Smooth muscle cell (in vitro differentiated cells): ENCODE results near the gene IYD. TPM values are rescaled to one million over a fixed set of nuclear protein-coding genes. Genes with fewer than 3 reads are reported as not detected.

Experiments
- DNase-seq: peaks from one replicate; lab custom pipeline; 2025; ENCODE audit not compliant: unreplicated experiment; lab: John Stamatoyannopoulos, UW
- H2AFZ ChIP-seq: fragments of 200-600 bp; sonication (generic); 2 replicates; pipeline ENCODE4 v1.6.0; 2016; ENCODE audit warnings: antibody characterized with exemption, low read depth, mild to moderate bottlenecking
- H3F3A ChIP-seq: fragments of 200-600 bp; sonication (generic); 2 replicates; pipeline ENCODE4 v1.6.0; 2017; ENCODE audit warnings: antibody characterized with exemption, low read depth
- H3K27ac ChIP-seq: fragments of 200-600 bp; sonication (generic); 2 replicates; pipeline ENCODE4 v1.5.1; 2016; ENCODE audit warnings: low read depth, mild to moderate bottlenecking
- H3K27me3 ChIP-seq: fragments of 200-600 bp; sonication (generic); 2 replicates; pipeline ENCODE4 v1.6.1; 2016; ENCODE audit warnings: low read depth, mild to moderate bottlenecking
- H3K36me3 ChIP-seq: fragments of 200-600 bp; sonication (generic); 2 replicates; pipeline ENCODE4 v1.5.1; 2016; ENCODE audit warnings: low read depth
- H3K4me1 ChIP-seq: fragments of 200-600 bp; sonication (generic); 2 replicates; pipeline ENCODE4 v1.5.1; 2016; ENCODE audit warnings: low read depth
- H3K4me2 ChIP-seq: fragments of 200-600 bp; sonication (generic); 2 replicates; pipeline ENCODE4 v1.6.0; 2016; ENCODE audit warnings: mild to moderate bottlenecking
- H3K4me3 ChIP-seq: fragments of 200-600 bp; sonication (generic); 2 replicates; pipeline ENCODE4 v1.5.1; 2016; ENCODE audit warnings: mild to moderate bottlenecking
- H3K79me2 ChIP-seq: fragments of 200-600 bp; sonication (generic); 2 replicates; pipeline ENCODE4 v1.6.0; 2016; ENCODE audit warnings: low read depth, mild to moderate bottlenecking
- H3K9ac ChIP-seq: fragments of 200-600 bp; sonication (generic); 2 replicates; pipeline ENCODE4 v1.6.0; 2016; ENCODE audit warnings: low read depth
- H3K9me3 ChIP-seq: fragments of 200-600 bp; sonication (generic); replicated peaks from 2 replicates; pipeline ENCODE4 v1.5.1; 2016; ENCODE audit warnings: low read depth
- H4K20me1 ChIP-seq: fragments of 200-600 bp; sonication (generic); 2 replicates; pipeline ENCODE4 v1.6.0; 2016; ENCODE audit warnings: low read depth
- WGBS: methylation state at CpG from one replicate; pipeline ENCODE4 v1.1.7; 2016; ENCODE audit warnings: low lambda C conversion rate; 5-methylcytosine and 5-hydroxymethylcytosine counted together
- polyA plus RNA-seq: library from polyadenylated mRNA; unstranded; fragments of >200 nt; fragmentation: Nextera tagmentation; extraction: Ambion mirVana; gene quantifications from 2 replicates; pipeline ENCODE4 v1.2.1, GENCODE V29; 2016
- total RNA-seq: library from RNA; depleted of rRNA; stranded (reverse); fragments of >200 nt; gene quantifications from 2 replicates; pipeline ENCODE4 v1.2.3, GENCODE V29; 2014
- TF ChIP-seq, protein P1 (sequence below): fragments of 200-600 bp; sonication (generic); IDR thresholded peaks from 2 replicates; pipeline ENCODE4 v1.5.1; 2017; ENCODE audit warnings: borderline replicate concordance, mild to moderate bottlenecking, antibody characterized with exemption; ENCODE audit not compliant: insufficient read depth, poor library complexity, severe bottlenecking

IYD gene
- total and polyA plus RNA-seq, 2 experiments from 2014 or later, result not detected

DNA sequence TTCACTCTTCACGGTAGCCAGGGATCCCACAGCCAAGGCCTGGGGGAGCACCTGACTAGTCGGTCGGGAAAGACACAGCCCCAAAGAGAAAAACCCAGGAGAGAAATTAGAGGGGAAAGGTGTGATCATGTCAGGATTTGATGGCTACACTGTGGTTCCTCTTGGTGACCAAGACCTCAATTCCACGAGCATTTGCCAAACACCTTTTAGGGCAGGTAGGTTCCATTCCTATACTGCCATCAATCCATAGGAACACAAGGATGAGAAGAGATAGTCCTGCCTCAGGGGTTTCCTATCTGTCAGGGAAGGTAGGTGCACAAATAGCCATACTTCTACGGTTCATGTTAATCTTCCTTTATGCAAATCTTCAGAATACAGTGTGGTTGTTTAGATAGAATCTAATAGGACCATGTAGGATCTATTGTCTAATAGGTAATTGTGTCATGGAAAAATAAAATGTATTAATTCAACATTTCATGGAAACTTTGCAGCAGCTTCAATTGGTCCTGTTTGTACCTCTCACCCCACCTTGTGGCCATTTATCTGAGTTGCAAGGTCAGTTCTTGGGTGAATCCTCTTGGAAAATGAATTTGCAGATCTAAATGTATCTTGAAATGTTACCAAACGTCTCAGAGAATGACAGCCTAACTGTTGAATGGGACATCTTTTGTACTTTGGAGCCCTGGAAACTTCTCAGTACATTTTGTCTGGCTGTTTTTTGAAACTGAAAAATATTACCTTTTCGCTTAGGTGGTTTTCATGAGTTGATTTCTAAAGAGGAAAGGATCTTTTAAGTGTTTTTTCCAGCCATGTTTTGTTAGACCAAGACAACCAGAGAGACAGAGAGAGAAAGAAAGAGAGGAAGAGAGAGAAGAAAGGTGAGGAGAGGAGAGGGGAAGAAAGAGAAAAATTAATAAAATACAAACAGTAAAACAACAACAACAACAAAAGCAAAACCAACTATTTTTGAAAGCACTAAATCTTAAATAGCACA is 33.7 kb upstream of the IYD start:
- Histone ChIP-seq H3K27me3 (no peaks in the 10 kb centered on the region), H2AFZ (no peak overlapping the region), H4K20me1 (no peaks in the 10 kb centered on the region), H3K9ac (no peak overlapping the region), H3K4me3 (no peak overlapping the region), H3K27ac (no peak overlapping the region), H3K9me3 (no peaks in the 10 kb centered on the region), H3K4me1 (peaks cover 7% of the 10 kb centered on the region), H3K79me2 (no peaks in the 10 kb centered on the region), H3K36me3 (no peaks in the 10 kb centered on the region), H3K4me2 (no peak overlapping the region), H3F3A (no peaks in the 10 kb centered on the region)
- WGBS, result 77% methylated on average over 7 of the region's 7 CpGs
- DNase-seq, result no peak
- TF ChIP-seq, protein P1, sequence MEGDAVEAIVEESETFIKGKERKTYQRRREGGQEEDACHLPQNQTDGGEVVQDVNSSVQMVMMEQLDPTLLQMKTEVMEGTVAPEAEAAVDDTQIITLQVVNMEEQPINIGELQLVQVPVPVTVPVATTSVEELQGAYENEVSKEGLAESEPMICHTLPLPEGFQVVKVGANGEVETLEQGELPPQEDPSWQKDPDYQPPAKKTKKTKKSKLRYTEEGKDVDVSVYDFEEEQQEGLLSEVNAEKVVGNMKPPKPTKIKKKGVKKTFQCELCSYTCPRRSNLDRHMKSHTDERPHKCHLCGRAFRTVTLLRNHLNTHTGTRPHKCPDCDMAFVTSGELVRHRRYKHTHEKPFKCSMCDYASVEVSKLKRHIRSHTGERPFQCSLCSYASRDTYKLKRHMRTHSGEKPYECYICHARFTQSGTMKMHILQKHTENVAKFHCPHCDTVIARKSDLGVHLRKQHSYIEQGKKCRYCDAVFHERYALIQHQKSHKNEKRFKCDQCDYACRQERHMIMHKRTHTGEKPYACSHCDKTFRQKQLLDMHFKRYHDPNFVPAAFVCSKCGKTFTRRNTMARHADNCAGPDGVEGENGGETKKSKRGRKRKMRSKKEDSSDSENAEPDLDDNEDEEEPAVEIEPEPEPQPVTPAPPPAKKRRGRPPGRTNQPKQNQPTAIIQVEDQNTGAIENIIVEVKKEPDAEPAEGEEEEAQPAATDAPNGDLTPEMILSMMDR, result peak; percentile 86

DNA sequence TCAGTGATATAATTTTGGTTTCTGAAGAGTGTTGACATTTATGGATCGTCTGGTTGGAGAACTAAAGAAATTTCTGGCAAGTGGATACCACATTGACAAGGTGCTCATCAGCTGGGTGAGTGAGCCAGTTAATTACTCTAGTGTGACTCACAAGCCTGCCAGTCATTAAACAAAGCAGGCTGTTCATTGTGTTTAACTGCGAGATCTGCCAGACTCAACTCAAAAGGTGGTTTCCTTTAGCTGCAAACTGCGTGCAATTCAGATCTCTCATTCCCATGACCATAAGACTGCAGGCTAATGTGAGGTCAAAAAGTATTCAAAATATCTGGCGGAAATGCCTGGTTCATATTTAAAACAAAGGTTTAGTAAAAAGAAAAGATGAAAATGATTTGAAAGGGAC is 32.5 kb upstream of the IYD start:
- WGBS, result 35% methylated on average over 4 of the region's 4 CpGs
- H3K9me3 ChIP-seq, result no peaks in the 10 kb centered on the region
- H3F3A ChIP-seq, result no peaks in the 10 kb centered on the region
- no peaks in the 10 kb centered on the region for H3K36me3 ChIP-seq
- no peak overlapping the region for H2AFZ ChIP-seq
- no peak overlapping the region for H3K4me3 ChIP-seq
- TF ChIP-seq, protein P1, result no peak
- DNase-seq, result no peak
- no peak overlapping the region for H3K4me2 ChIP-seq
- H3K9ac ChIP-seq, result no peak overlapping the region
- H3K4me1 ChIP-seq, result peaks cover 7% of the 10 kb centered on the region
- H3K27me3 ChIP-seq, result no peaks in the 10 kb centered on the region
- H3K79me2 ChIP-seq, result no peaks in the 10 kb centered on the region
- H3K27ac ChIP-seq, result peak overlapping the region; percentile 57
- H4K20me1 ChIP-seq, result no peaks in the 10 kb centered on the region

GRCh38 chr6:150336708-150337107 is 32.1 kb upstream of the IYD start:
- no peak overlapping the region for H3K4me3 ChIP-seq
- H3K79me2 ChIP-seq, result no peaks in the 10 kb centered on the region
- peaks cover 7% of the 10 kb centered on the region for H3K4me1 ChIP-seq
- H3K9ac ChIP-seq, result no peak overlapping the region
- H3K27me3 ChIP-seq, result no peaks in the 10 kb centered on the region
- 94% methylated on average over 2 of the region's 2 CpGs for WGBS
- no peak overlapping the region for H2AFZ ChIP-seq
- TF ChIP-seq, protein P1, result no peak
- no peaks in the 10 kb centered on the region for H3K9me3 ChIP-seq
- H3K27ac ChIP-seq, result peak overlapping the region; percentile 57
- no peaks in the 10 kb centered on the region for H3F3A ChIP-seq
- H3K4me2 ChIP-seq, result no peak overlapping the region
- DNase-seq, result no peak
- H3K36me3 ChIP-seq, result no peaks in the 10 kb centered on the region
- H4K20me1 ChIP-seq, result no peaks in the 10 kb centered on the region
